ENCODE results near the gene P3H3. TPM values are rescaled to one million over a fixed set of nuclear protein-coding genes. Genes with fewer than 3 reads are reported as not detected.

The P3H3 gene
- total and polyA plus RNA-seq, 9 of the 15 experiments (the other 6 are each of a cell fraction or from before 2014, with no cell fraction given), result 0.03 to 15.0 (median 4.8) TPM

GRCh38 chr12:6861391-6861790 lies 33.2 kb downstream of the P3H3 start (continued):
- TF ChIP-seq, protein P1, sequence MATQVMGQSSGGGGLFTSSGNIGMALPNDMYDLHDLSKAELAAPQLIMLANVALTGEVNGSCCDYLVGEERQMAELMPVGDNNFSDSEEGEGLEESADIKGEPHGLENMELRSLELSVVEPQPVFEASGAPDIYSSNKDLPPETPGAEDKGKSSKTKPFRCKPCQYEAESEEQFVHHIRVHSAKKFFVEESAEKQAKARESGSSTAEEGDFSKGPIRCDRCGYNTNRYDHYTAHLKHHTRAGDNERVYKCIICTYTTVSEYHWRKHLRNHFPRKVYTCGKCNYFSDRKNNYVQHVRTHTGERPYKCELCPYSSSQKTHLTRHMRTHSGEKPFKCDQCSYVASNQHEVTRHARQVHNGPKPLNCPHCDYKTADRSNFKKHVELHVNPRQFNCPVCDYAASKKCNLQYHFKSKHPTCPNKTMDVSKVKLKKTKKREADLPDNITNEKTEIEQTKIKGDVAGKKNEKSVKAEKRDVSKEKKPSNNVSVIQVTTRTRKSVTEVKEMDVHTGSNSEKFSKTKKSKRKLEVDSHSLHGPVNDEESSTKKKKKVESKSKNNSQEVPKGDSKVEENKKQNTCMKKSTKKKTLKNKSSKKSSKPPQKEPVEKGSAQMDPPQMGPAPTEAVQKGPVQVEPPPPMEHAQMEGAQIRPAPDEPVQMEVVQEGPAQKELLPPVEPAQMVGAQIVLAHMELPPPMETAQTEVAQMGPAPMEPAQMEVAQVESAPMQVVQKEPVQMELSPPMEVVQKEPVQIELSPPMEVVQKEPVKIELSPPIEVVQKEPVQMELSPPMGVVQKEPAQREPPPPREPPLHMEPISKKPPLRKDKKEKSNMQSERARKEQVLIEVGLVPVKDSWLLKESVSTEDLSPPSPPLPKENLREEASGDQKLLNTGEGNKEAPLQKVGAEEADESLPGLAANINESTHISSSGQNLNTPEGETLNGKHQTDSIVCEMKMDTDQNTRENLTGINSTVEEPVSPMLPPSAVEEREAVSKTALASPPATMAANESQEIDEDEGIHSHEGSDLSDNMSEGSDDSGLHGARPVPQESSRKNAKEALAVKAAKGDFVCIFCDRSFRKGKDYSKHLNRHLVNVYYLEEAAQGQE (IDR thresholded peaks at IDR 0.05; ENCODE audit: borderline replicate concordance), result no peak
- TF ChIP-seq, protein P1 (CRISPR knock-in tag; IDR thresholded peaks at IDR 0.05; ENCODE audit: low read depth), result no peak
- TF ChIP-seq, protein P2, sequence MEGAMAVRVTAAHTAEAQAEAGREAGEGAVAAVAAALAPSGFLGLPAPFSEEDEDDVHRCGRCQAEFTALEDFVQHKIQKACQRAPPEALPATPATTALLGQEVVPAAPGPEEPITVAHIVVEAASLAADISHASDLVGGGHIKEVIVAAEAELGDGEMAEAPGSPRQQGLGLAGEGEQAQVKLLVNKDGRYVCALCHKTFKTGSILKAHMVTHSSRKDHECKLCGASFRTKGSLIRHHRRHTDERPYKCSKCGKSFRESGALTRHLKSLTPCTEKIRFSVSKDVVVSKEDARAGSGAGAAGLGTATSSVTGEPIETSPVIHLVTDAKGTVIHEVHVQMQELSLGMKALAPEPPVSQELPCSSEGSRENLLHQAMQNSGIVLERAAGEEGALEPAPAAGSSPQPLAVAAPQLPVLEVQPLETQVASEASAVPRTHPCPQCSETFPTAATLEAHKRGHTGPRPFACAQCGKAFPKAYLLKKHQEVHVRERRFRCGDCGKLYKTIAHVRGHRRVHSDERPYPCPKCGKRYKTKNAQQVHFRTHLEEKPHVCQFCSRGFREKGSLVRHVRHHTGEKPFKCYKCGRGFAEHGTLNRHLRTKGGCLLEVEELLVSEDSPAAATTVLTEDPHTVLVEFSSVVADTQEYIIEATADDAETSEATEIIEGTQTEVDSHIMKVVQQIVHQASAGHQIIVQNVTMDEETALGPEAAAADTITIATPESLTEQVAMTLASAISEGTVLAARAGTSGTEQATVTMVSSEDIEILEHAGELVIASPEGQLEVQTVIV (CRISPR knock-in tag; IDR thresholded peaks at IDR 0.05; ENCODE audit: borderline replicate concordance), result no peak
- TF ChIP-seq CBX8 (IDR thresholded peaks at IDR 0.05; ENCODE audit: borderline replicate concordance, extremely low read depth, low read depth, low read length, poor library complexity, severe bottlenecking) (no peak), ARID1B (IDR thresholded peaks at IDR 0.05) (no peak), RNF2 (IDR thresholded peaks at IDR 0.05) (no peak), ZFP91 (CRISPR knock-in tag; IDR thresholded peaks at IDR 0.05) (no peak), EWSR1 (IDR thresholded peaks at IDR 0.05; ENCODE audit: borderline replicate concordance, low read depth, partially characterized antibody) (no peak)
- TF ChIP-seq, protein P3, sequence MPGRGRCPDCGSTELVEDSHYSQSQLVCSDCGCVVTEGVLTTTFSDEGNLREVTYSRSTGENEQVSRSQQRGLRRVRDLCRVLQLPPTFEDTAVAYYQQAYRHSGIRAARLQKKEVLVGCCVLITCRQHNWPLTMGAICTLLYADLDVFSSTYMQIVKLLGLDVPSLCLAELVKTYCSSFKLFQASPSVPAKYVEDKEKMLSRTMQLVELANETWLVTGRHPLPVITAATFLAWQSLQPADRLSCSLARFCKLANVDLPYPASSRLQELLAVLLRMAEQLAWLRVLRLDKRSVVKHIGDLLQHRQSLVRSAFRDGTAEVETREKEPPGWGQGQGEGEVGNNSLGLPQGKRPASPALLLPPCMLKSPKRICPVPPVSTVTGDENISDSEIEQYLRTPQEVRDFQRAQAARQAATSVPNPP (IDR thresholded peaks at IDR 0.05; ENCODE audit: borderline replicate concordance, insufficient read depth, insufficient read length), result no peak

Measured in K562 (cell line).